GM19324 (cell line): ENCODE data around the gene MED10.

Experiments used
- ATAC-seq: cut with Tn5 transposase; IDR thresholded peaks from one replicate; pipeline ENCODE4 v1.9.1; 2021; ENCODE audit warnings: mild to moderate bottlenecking, moderate library complexity; ENCODE audit not compliant: unreplicated experiment, low FRiP score

MED10 gene

GRCh38 chr5:6353602-6354302 is 24.6 kb downstream of the MED10 start:
- ATAC-seq, result no peak

- no peak for ATAC-seq
Observed at GRCh38 chr5:6350277-6351090, 27.9 kb downstream of the MED10 start.

DNA sequence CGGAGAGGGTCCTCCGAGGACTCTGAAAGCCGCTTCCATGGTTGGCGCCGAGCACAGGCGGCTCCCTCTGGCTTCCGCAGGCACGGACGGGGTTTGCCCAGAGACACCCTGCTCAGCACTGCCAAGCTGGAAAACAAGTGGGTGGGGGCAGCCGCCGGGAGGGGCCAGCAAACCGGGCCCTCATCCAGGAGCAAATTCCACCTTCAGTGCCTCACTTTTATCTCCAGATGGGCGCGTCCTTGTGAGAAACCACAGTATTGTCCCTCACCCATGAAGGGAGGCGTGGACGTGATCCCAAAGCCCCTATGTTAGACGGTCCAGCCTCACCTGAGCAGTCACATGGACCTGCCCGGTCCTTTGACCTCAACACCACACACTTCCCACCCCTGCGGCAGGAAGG is 29.0 kb downstream of the MED10 start:
- ATAC-seq, result no peak

DNA sequence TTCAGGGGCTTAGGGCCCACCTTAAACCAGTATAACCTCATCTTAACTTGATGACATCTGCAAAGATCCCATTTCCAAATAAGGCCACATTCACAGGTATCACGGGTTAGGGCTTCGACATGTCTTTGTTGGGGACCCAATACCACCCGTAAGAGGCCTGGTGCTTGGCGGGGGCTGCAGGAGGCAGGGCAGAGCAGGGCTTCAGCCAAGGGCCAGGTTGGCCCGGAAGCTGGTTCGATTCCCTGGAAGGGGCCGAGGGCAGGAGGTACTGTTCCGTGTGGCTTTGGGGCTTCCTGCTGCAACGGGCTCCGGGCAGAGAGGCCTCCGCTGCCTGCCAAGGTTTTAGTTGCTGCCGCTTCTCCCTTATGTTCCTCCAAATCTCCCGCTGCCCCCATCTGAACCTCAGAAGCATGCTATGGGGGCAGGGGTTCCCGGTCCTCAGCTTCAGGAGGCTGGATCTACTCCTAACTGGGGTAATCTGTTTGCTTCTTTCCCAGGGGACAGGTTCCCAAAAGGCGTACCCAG is 29.8 kb downstream of the MED10 start:
- ATAC-seq, result no peak

GRCh38 chr5:6347673-6348072 is 30.7 kb downstream of the MED10 start:
- ATAC-seq, result no peak

DNA sequence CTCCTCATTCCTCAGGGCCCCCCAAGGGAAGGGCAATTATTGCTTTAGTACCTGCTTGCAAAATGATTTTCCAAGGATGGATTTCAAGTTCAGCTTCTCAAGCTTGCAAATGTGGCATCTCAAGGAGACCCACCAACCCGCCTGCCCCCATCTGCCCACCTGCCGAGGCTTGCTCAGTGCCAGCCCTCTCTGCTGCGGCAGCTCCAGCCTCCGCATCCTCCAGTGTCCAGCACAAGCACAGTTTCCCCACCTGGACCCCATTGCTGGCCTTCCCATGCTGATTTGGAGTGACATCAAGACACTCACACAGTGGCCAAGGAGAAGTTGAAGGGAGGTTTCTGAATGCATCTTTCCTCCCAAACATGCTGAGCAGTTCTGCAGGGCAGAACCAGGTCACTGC is 31.2 kb downstream of the MED10 start:
- no peak for ATAC-seq

DNA sequence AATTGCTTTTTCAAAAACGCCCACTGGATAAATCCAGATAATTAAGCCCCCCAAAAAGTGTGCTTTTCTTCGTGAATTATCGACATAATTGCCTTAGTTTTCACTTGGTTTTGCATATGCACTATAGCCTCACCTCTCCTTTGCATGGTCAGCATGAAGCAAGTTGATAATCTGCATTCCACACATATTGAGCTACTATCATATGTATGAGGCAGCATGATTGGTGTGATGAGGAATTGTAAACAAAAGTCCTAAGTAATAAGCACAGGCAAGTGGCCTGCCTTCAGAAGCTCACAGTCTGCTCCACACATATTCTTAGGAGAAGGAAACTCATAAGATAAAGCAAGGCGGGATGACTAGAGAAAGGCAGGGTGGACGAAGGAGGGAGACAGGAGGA is 33.8 kb downstream of the MED10 start:
- no peak for ATAC-seq

GRCh38 chr5:6343951-6344592 is 34.3 kb downstream of the MED10 start:
- no peak for ATAC-seq

DNA sequence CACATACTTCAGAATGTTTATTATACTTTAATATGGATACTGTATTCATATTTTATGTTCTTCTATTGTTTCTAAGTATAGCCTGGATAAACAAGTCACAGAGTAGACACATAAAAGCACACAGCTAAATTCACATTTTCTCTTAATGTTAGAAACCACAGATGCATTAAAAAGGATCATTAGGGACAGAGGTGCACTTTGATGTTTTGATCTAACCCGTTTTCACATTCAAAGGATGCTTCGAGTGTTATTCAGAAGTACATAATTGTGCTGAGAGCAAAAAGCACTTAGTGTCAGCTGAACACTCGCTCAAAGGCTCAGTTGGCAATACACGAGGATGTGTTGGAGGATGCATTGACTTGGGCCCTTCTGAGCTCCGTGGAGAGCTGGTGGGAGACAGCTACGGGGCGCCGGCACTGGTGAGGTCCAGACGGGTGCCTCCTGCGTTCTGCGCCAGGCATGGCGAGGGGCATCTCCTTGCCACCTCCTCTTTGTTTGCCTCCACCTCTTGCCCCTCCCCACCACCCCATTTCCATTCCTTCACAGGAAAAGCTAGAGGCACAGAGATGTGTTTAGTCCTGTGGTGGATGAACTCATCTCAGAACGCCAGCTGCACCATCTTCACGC is 35.5 kb downstream of the MED10 start:
- ATAC-seq, result no peak

GRCh38 chr5:6340100-6340499 is 38.2 kb downstream of the MED10 start:
- ATAC-seq, result no peak

DNA sequence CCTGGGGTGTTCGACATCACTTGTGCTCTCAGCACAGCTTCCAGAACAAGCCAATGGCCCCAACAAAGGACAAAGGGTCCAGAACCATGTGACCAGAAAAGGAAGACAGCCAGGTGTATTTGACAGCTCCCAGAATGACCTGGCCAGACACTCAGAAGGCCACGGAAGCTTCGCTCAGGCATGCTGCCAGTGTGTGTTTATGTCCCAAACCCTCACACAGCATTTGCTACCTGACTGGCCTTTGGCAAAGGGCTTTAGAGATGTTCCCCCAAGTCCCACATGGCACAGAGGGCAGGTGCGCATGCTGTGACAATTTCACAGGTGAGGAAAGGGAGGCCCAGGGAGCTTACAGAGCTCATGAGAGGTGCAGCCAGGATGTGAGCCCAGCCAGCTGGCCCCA is 39.5 kb downstream of the MED10 start:
- no peak for ATAC-seq

DNA sequence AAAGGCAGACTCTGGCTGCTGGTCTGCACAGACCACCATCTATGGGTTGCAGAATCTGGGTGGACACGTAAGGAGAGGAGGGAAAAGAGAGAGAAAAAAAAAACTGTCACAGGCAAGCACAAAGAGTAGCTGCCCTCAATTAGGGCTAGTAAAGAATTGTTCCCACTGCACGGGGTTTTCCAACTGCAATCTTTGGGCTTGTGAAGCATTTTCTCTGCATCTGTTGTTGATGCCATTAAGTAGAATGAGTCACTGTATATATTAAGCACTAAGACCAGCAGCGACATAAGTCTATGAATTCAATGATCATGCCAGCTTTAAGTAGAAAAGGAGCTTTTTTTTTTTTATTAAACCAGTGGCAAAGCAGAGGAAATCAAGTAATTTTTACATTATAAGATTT is 40.2 kb downstream of the MED10 start:
- no peak for ATAC-seq

DNA sequence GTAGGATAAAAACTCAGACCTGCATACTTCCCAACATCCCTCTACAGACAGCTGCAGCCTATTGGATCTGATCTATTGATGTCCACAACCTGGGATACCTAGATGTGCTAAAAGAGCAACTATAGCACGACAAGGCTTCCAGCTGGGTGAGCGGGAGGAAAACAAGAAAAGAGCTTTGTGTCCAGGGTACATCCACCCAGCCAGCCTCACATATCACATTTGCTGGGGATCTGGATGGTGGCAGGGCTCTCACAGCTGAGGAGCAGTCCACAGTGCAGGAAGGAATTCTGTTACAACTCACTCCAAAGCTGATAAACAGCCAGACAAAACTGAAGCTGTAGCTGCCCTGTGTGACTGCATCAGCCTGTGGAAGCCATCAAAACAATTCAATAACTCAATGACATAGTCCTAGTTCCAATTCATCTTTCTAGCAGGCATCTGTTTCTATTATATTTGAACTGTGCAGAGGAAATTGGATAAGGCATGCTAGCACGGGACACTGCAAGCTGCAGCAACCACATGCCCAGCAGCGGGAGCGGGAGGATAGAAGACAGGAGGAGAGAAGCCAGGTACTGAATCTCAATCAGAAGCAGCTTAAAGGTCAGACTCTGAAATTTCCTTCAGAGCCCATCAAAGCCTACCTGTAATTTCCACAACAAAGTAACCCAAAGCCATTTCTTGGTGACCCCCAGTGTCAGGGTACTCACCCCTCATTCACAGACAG is 45.0 kb downstream of the MED10 start:
- ATAC-seq, result no peak

GRCh38 chr5:6328173-6328572 is 50.2 kb downstream of the MED10 start:
- ATAC-seq, result no peak

GRCh38 chr5:6326776-6327175 is 51.6 kb downstream of the MED10 start:
- no peak for ATAC-seq

- no peak for ATAC-seq
Observed at GRCh38 chr5:6322163-6322713, 56.1 kb downstream of the MED10 start.
